ENCODE results near the gene PPM1J. TPM values are rescaled to one million over a fixed set of nuclear protein-coding genes. Genes with fewer than 3 reads are reported as not detected.

The PPM1J gene
- total and polyA plus RNA-seq, 9 of the 15 experiments (the other 6 are each of a cell fraction or from before 2014, with no cell fraction given) = 0.25 to 10.5 (median 4.2) TPM

DNA sequence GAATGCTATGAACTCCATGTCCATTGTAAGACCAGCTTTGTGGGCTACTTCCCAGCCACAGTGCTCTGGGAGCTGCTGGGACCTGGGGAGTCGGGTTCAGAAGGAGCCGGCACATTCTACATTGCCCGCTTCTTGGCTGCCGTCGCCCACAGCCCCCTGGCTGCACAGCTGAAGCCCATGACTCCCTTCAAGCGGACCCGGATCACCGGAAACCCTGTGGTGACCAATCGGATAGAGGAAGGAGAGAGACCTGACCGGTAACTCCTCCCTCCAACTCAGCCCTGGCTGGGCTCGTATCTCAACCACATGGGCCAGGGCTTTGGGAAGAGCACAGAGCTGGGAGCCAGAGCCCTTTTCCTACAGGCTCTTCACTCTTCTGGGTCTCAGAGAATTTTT is 25.3 kb downstream of the PPM1J start:
- no peak for FAIRE-seq
- intact Hi-C loops (cut with micrococcal nuclease) = no loop called here
- peaks cover 6% of the 10 kb centered on the region for H4K20me1 ChIP-seq (replicated peaks; ENCODE audit: control insufficient read depth, insufficient read depth, low read length)
- ATAC-seq = no peak
- TF ChIP-seq ASH1L (IDR thresholded peaks at IDR 0.05; ENCODE audit: borderline replicate concordance, low read depth, partially characterized antibody) (no peak), ZNF561 (CRISPR knock-in tag; conservative IDR thresholded peaks at IDR 0.05) (no peak), MEF2D (tag; conservative IDR thresholded peaks at IDR 0.05; ENCODE audit: low read depth) (no peak), POLR2B (IDR thresholded peaks at IDR 0.05; ENCODE audit: low read depth, partially characterized antibody) (no peak), CXXC5 (CRISPR knock-in tag; IDR thresholded peaks at IDR 0.05) (no peak), RFX1 (IDR thresholded peaks at IDR 0.05) (no peak), NCOR1 (IDR thresholded peaks at IDR 0.05) (no peak), CREB3 (tag; conservative IDR thresholded peaks at IDR 0.05; ENCODE audit: low read depth) (no peak), YBX1 (IDR thresholded peaks at IDR 0.05) (no peak), NFXL1 (CRISPR knock-in tag; IDR thresholded peaks at IDR 0.05) (no peak), MCM7 (IDR thresholded peaks at IDR 0.05) (no peak), GTF2A2 (tag; IDR thresholded peaks at IDR 0.05) (no peak), ZNF785 (CRISPR knock-in tag; IDR thresholded peaks at IDR 0.05) (no peak), KLF16 (IDR thresholded peaks at IDR 0.05) (no peak), ZNF589 (CRISPR knock-in tag; IDR thresholded peaks at IDR 0.05; ENCODE audit: low read depth) (no peak), KDM1A (IDR thresholded peaks at IDR 0.05) (no peak), HNRNPLL (IDR thresholded peaks at IDR 0.05; ENCODE audit: low read depth, low read length, poor library complexity, severe bottlenecking) (no peak), RBBP5 (IDR thresholded peaks at IDR 0.05; ENCODE audit: borderline replicate concordance, insufficient read depth, low read length, poor library complexity, severe bottlenecking) (no peak), ZNF146 (CRISPR knock-in tag; IDR thresholded peaks at IDR 0.05; ENCODE audit: unreplicated experiment) (no peak)
- TF ChIP-seq, protein P1, sequence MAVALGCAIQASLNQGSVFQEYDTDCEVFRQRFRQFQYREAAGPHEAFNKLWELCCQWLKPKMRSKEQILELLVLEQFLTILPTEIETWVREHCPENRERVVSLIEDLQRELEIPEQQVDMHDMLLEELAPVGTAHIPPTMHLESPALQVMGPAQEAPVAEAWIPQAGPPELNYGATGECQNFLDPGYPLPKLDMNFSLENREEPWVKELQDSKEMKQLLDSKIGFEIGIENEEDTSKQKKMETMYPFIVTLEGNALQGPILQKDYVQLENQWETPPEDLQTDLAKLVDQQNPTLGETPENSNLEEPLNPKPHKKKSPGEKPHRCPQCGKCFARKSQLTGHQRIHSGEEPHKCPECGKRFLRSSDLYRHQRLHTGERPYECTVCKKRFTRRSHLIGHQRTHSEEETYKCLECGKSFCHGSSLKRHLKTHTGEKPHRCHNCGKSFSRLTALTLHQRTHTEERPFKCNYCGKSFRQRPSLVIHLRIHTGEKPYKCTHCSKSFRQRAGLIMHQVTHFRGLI (CRISPR knock-in tag; IDR thresholded peaks at IDR 0.05) = no peak
- POLR2A ChIA-PET = interaction anchor here (1.1 to 3.2 kb wide), 5 partner anchors 8 to 15 kb away, joined by 3 to 30 read pairs (median 9); partner anchors contain the start of gene MOV10
- 91% methylated on average over 7 of the region's 11 CpGs for WGBS (ENCODE audit: insufficient coverage, low coverage, missing lambda C conversion rate)
- peaks cover 3% of the 10 kb centered on the region; the same call in 1 of the 3 replicates for H3K79me2 ChIP-seq (ENCODE audit: control insufficient read depth, insufficient read depth, low read length)
- H3K27ac ChIP-seq (ENCODE audit: extremely low read depth, low read depth, low read length) = no peak overlapping the region
- H3K9me3 ChIP-seq (replicated peaks; ENCODE audit: control insufficient read depth, insufficient read depth, low read depth, low read length) = no peaks in the 10 kb centered on the region
- H3K9ac ChIP-seq (ENCODE audit: insufficient read depth in 1 of 2, low read depth in 2 of 2, low read length in 2 of 2) = 0 out of 4 replicates have a peak overlapping the region, but pooled peaks of 1 of the 2 experiments have one; percentile 11
- H3K4me2 ChIP-seq (ENCODE audit: insufficient read depth, low read length) = no peak overlapping the region
- H3K4me1 ChIP-seq (replicated peaks in 1 of 2; ENCODE audit: control insufficient read depth in 2 of 2, insufficient read depth in 2 of 2, low read length in 2 of 2) = peaks cover 18 to 21% of the 10 kb centered on the region in 2 experiments; a peak in 4 of 5 replicates
- CTCF ChIA-PET (ENCODE audit: low intra/inter-chr PET ratio) = no interaction called here
- no peak for DNase-seq (ENCODE audit: extremely low read depth in 1 of 4, low spot score in 3 of 4)
- BruUV-seq (replicated peaks) = no TSS peak
- peaks cover 70% of the 10 kb centered on the region for H3K36me3 ChIP-seq (ENCODE audit: control insufficient read depth, insufficient read depth, low read length)
- H2AFZ ChIP-seq (ENCODE audit: low read depth, low read length) = no peak overlapping the region
- H3K4me3 ChIP-seq = no peak overlapping the region
- in situ Hi-C loops (cut with MboI) = no loop called here
- peaks cover 9% of the 10 kb centered on the region for H3K9me1 ChIP-seq (ENCODE audit: control insufficient read depth, insufficient read depth, low read length)
- no peaks in the 10 kb centered on the region for H3K27me3 ChIP-seq (ENCODE audit: control insufficient read depth in 2 of 2, insufficient read depth in 2 of 2, low read length in 2 of 2)
